Endometrial microvascular endothelial cells (primary cell): ENCODE data around the gene CCDC150. TPM values are rescaled to one million over a fixed set of nuclear protein-coding genes. Genes with fewer than 3 reads are reported as not detected.
"Not testable (repeated sequence)": the region's sequence is repeated elsewhere in the genome, so short reads cannot be mapped to it uniquely, and the experiment has no call there.

Experiments
- in situ Hi-C: cut with HindIII; loops from 2 replicates; pipeline ENCODE4 v1.10.0; 2017; ENCODE audit warnings: low sequenced_read_pairs, low pct_unique_long_range_greater_than_20kb; ENCODE audit errors: inconsistent ontology term
- total RNA-seq: library from RNA; depleted of rRNA; stranded (reverse); fragments of >200 nt; gene quantifications from one replicate; pipeline ENCODE4 v1.2.3, GENCODE V29; 2015; ENCODE audit errors: inconsistent ontology term

CCDC150 gene
- total RNA-seq, 1 donor from 2014 or later, result 7.8 TPM

GRCh38 chr2:196696423-196697079, 57.0 kb downstream of the CCDC150 start:
- in situ Hi-C loops, result no loop called here

- in situ Hi-C loops, result no loop called here
These were observed 58.3 kb downstream of the CCDC150 start for GRCh38 chr2:196697825-196698224.

- in situ Hi-C loops, result no loop called here
These were observed 63.1 kb downstream of the CCDC150 start for GRCh38 chr2:196702641-196703040.

GRCh38 chr2:196703695-196704094, 64.2 kb downstream of the CCDC150 start:
- in situ Hi-C loops, result no loop called here

GRCh38 chr2:196710056-196710455, 70.5 kb downstream of the CCDC150 start:
- in situ Hi-C loops, result not testable (repeated sequence)

GRCh38 chr2:196711625-196712024, 72.1 kb downstream of the CCDC150 start:
- in situ Hi-C loops, result no loop called here

- in situ Hi-C loops, result no loop called here
These were observed 73.4 kb downstream of the CCDC150 start for GRCh38 chr2:196712867-196713266.

- in situ Hi-C loops, result no loop called here
These were observed 79.0 kb downstream of the CCDC150 start for GRCh38 chr2:196718419-196719109.

GRCh38 chr2:196719110-196719872, 79.8 kb downstream of the CCDC150 start:
- in situ Hi-C loops, result no loop called here

- in situ Hi-C loops, result no loop called here
These were observed 84.1 kb downstream of the CCDC150 start for GRCh38 chr2:196723571-196723970.

GRCh38 chr2:196725218-196725617, 85.7 kb downstream of the CCDC150 start:
- in situ Hi-C loops, result no loop called here

GRCh38 chr2:196725882-196726281, 86.4 kb downstream of the CCDC150 start:
- in situ Hi-C loops, result no loop called here

- in situ Hi-C loops, result no loop called here
These were observed 89.9 kb downstream of the CCDC150 start for GRCh38 chr2:196729418-196729817.

- in situ Hi-C loops, result not testable (repeated sequence)
These were observed 97.1 kb downstream of the CCDC150 start for GRCh38 chr2:196736646-196737045.

- in situ Hi-C loops, result no loop called here
These were observed 97.5 kb downstream of the CCDC150 start for GRCh38 chr2:196737046-196737445.

GRCh38 chr2:196739031-196739430, 99.5 kb downstream of the CCDC150 start:
- in situ Hi-C loops, result no loop called here

- in situ Hi-C loops, result no loop called here
These were observed 102.7 kb downstream of the CCDC150 start for GRCh38 chr2:196742216-196742615.

- in situ Hi-C loops, result no loop called here
These were observed 103.2 kb downstream of the CCDC150 start for GRCh38 chr2:196742685-196743084.

- in situ Hi-C loops, result no loop called here
These were observed 103.7 kb downstream of the CCDC150 start for GRCh38 chr2:196743165-196743564.

- in situ Hi-C loops, result no loop called here
These were observed 106.2 kb downstream of the CCDC150 start for GRCh38 chr2:196745711-196746110.
